HepG2 (cell line): Measurements from ENCODE around the gene TEAD1. TPM values are rescaled to one million over a fixed set of nuclear protein-coding genes. Genes with fewer than 3 reads are reported as not detected.

Source experiments
- ATAC-seq: fragments of 200-7000 bp; cut with Tn5 transposase; 3 replicates; pipeline ENCODE4 v1.9.1; 2020; ENCODE audit warnings: mild to moderate bottlenecking, moderate library complexity
- BruUV-seq: library from RNA; stranded (reverse); fragments of 400-500 nt; replicated peaks from 2 replicates; lab custom pipeline; 2021; lab: Mats Ljungman, UMichigan
- CTCF ChIA-PET: fragments of 300-600 bp; formaldehyde crosslinking; extraction: SDS; loops from one replicate; lab custom pipeline; 2021; ENCODE audit warnings: low total read pairs, inconsistent platforms, low intra/inter-chr PET ratio; lab: Yijun Ruan, JAX
- POLR2A ChIA-PET: fragments of 350-600 bp; sonication (Branson Sonifier 250); formaldehyde crosslinking; loops from one replicate; lab custom pipeline; 2020; ENCODE audit warnings: antibody characterized with exemption, inconsistent platforms; lab: Yijun Ruan, JAX
- DNase-seq: peaks from one replicate; pipeline ENCODE4 v3.0.0-alpha.2; 2015; ENCODE audit warnings: low spot score
- FAIRE-seq: peaks from 3 replicates; lab custom pipeline; 2011; peaks lifted over from hg19 to GRCh38; lab: Jason Lieb, UNC
- H2AFZ ChIP-seq: one replicate; pipeline ENCODE4 v1.6.1; 2011; ENCODE audit warnings: low read length, inconsistent platforms
- H3K27ac ChIP-seq: fragments of 300-600 bp; 3 replicates; pipeline ENCODE4 v1.8.0; 2011; ENCODE audit warnings: mixed run types, mild to moderate bottlenecking, mixed read lengths, low read length, inconsistent platforms; ENCODE audit not compliant: insufficient read depth; ENCODE audit errors: extremely low read length
- H3K27me3 ChIP-seq, 2 experiments: fragments of 200-600 bp in 1 of 2; 2 replicates in 1 of 2; 3 replicates in 1 of 2; pipeline versions ENCODE4 v1.6.0 to v1.8.0; 2011; ENCODE audit warnings: low read length in 2 of 2, mild to moderate bottlenecking in 2 of 2, moderate library complexity in 2 of 2, inconsistent platforms in 1 of 2; ENCODE audit not compliant: insufficient read depth in 2 of 2, control insufficient read depth in 1 of 2
- H3K36me3 ChIP-seq, 2 experiments: fragments of 200-600 bp in 1 of 2; replicated peaks in 1 of 2; 2 replicates in 1 of 2; 3 replicates in 1 of 2; pipeline versions ENCODE4 v1.5.1 to v1.8.0; 2011; ENCODE audit warnings: low read length in 2 of 2, inconsistent platforms in 1 of 2; ENCODE audit not compliant: insufficient read depth in 2 of 2, control insufficient read depth in 1 of 2
- H3K4me1 ChIP-seq: 2 replicates; pipeline ENCODE4 v1.5.1; 2012; ENCODE audit warnings: low read length, inconsistent platforms; ENCODE audit not compliant: insufficient read depth
- H3K4me2 ChIP-seq: 2 replicates; pipeline ENCODE4 v1.6.0; 2011; ENCODE audit warnings: low read depth, low read length, inconsistent platforms
- H3K4me3 ChIP-seq, 3 experiments: fragments of 200-600 bp in 1 of 3; sonication (generic), shearing (Covaris generic) in 1 of 3; replicated peaks in 1 of 3; 2 replicates each; pipeline ENCODE4 v1.5.1; 2011 to 2016; ENCODE audit warnings: low read length in 3 of 3, inconsistent platforms in 2 of 3, low read depth in 2 of 3, mild to moderate bottlenecking in 2 of 3, control low read depth in 1 of 3, mixed read lengths in 1 of 3; ENCODE audit not compliant: insufficient read depth in 1 of 3
- H3K79me2 ChIP-seq: one replicate; pipeline ENCODE4 v1.6.1; 2011; ENCODE audit warnings: low read length, inconsistent platforms; ENCODE audit not compliant: insufficient read depth
- H3K9ac ChIP-seq: 2 replicates; pipeline ENCODE4 v1.6.0; 2011; ENCODE audit warnings: mild to moderate bottlenecking, low read depth, low read length, inconsistent platforms; ENCODE audit not compliant: insufficient read depth
- H3K9me3 ChIP-seq: 2 replicates; pipeline ENCODE4 v1.5.1; 2012; ENCODE audit warnings: mild to moderate bottlenecking, low read length
- H4K20me1 ChIP-seq: 2 replicates; pipeline ENCODE4 v1.6.0; 2011; ENCODE audit warnings: inconsistent platforms, mild to moderate bottlenecking, low read length, moderate library complexity; ENCODE audit not compliant: insufficient read depth
- ARID5B ChIP-seq: IDR thresholded peaks from 2 replicates; pipeline ENCODE4 v1.4.0; 2020; ENCODE audit warnings: mild to moderate bottlenecking, missing genetic modification reagents
- BCL6 ChIP-seq: IDR thresholded peaks from 2 replicates; pipeline ENCODE4 v1.6.1; 2016; ENCODE audit warnings: missing genetic modification reagents, missing compliant biosample characterization
- STAG1 ChIP-seq: sonication (generic); formaldehyde crosslinking; IDR thresholded peaks from 2 replicates; pipeline ENCODE4 v1.4.0; 2020; ENCODE audit warnings: missing genetic modification reagents
- ZNF646 ChIP-seq: sonication (generic); formaldehyde crosslinking; IDR thresholded peaks from 2 replicates; pipeline ENCODE4 v1.9.0; 2021; ENCODE audit warnings: mild to moderate bottlenecking, missing genetic modification reagents
- WGBS: methylation state at CpG from one replicate; pipeline ENCODE4 v1.1.6; 2017; ENCODE audit warnings: low lambda C conversion rate; 5-methylcytosine and 5-hydroxymethylcytosine counted together
- in situ Hi-C: cut with HindIII; loops from 2 replicates; pipeline ENCODE4 v1.10.0; 2017; ENCODE audit warnings: low pct_unique_long_range_greater_than_20kb; ENCODE audit not compliant: extremely low pct_ligation_motif_present
- intact Hi-C: fragments of 100-400 bp; cut with micrococcal nuclease; formaldehyde crosslinking; loops from one replicate; pipeline ENCODE4 v1.10.0; 2022; ENCODE audit not compliant: unreplicated experiment
- polyA plus RNA-seq, 8 experiments: library from polyadenylated mRNA; depleted of rRNA in 3 of 8; stranded (reverse) in 7 of 8; unstranded in 1 of 8; fragments of >200 nt; fragmentation: Illumina TruSeq in 4 of 8; extraction: Trizol in 4 of 8; gene quantifications; 2 replicates each; pipeline versions ENCODE4 v1.2.1 to v1.2.3, GENCODE V29; 2011 to 2016; ENCODE audit warnings: low read depth in 4 of 8, missing spikeins in 1 of 8, mixed read lengths in 1 of 8; ENCODE audit not compliant: insufficient read depth in 1 of 8
- total RNA-seq, 5 experiments: library from RNA; depleted of rRNA; stranded (reverse); fragments of >200 nt; fragmentation: Illumina TruSeq; extraction: Trizol; gene quantifications; 2 replicates each; pipeline ENCODE4 v1.2.3, GENCODE V29; 2016; ENCODE audit warnings: low read depth in 1 of 5

TEAD1 gene
- total and polyA plus RNA-seq, 2 of the 13 experiments (the other 11 are each of a cell fraction or from before 2014, with no cell fraction given), result 20.1 to 30.5 TPM

GRCh38 chr11:12743834-12744449 lies 69.7 kb downstream of the TEAD1 start (continued):
- TF ChIP-seq ARID5B (peak; percentile 64), BCL6 (no peak)

- H3K79me2 ChIP-seq, result peaks cover 22% of the 10 kb centered on the region
- no peak for FAIRE-seq
These were observed 70.7 kb downstream of the TEAD1 start for GRCh38 chr11:12744826-12745502.

More at GRCh38 chr11:12744826-12745502, 70.7 kb downstream of the TEAD1 start:
- Histone ChIP-seq H3K36me3 (no peaks in the 10 kb centered on the region), H3K4me2 (peak overlapping the region; percentile 14), H3K9ac (no peak overlapping the region), H3K27me3 (no peaks in the 10 kb centered on the region), H3K9me3 (no peaks in the 10 kb centered on the region), H4K20me1 (peaks cover 17% of the 10 kb centered on the region), H2AFZ (no peak overlapping the region), H3K4me3 (0 out of 6 replicates have a peak overlapping the region, but pooled peaks of 1 of the 3 experiments have one; percentile 5), H3K4me1 (peaks cover 42% of the 10 kb centered on the region), H3K27ac (peak overlapping the region; percentile 47)
- CTCF ChIA-PET, result no interaction called here
- POLR2A ChIA-PET, result no interaction called here
- DNase-seq (no peak), ATAC-seq (peak; percentile 85)
- BruUV-seq, result no TSS peak
- in situ Hi-C loops (no loop called here), intact Hi-C loops (loop anchor here (2.0 kb wide), 1 partner anchor 68 kb away; no protein-coding TSS in a partner anchor)
- TF ChIP-seq STAG1 (CRISPR knock-in tag), result peak; percentile 2; the same call in 1 of the 2 replicates
- TF ChIP-seq ZNF646 (CRISPR knock-in tag), result no peak
- 47% methylated on average over 10 of the region's 10 CpGs for WGBS
